Measurements from ENCODE around the gene APLP2. TPM values are rescaled to one million over a fixed set of nuclear protein-coding genes. Genes with fewer than 3 reads are reported as not detected.
A peak's percentile ranks its signal among the peaks of the same experiment; 100 is the strongest.

Gene APLP2
- total and polyA plus RNA-seq, 9 of the 15 experiments (the other 6 are each of a cell fraction or from before 2014, with no cell fraction given), result 17.4 to 164 (median 118) TPM

- Histone ChIP-seq H3K4me3 (no peak overlapping the region), H4K20me1 (replicated peaks; ENCODE audit: control insufficient read depth, insufficient read depth, low read length) (no peaks in the 10 kb centered on the region; the same call in 1 of the 2 replicates), H3K27me3 (ENCODE audit: control insufficient read depth in 2 of 2, insufficient read depth in 2 of 2, low read length in 2 of 2) (no peaks in the 10 kb centered on the region), H3K4me2 (ENCODE audit: insufficient read depth, low read length) (peak overlapping the region; percentile 39; the same call in 1 of the 2 replicates), H2AFZ (ENCODE audit: low read depth, low read length) (peak overlapping the region; percentile 20), H3K9ac (ENCODE audit: insufficient read depth in 1 of 2, low read depth in 2 of 2, low read length in 2 of 2) (peak overlapping the region in 1 of 2 experiments; percentile 64; a peak in 2 of 4 replicates), H3K27ac (ENCODE audit: extremely low read depth, low read depth, low read length) (peak overlapping the region; percentile 67), H3K4me1 (replicated peaks in 1 of 2; ENCODE audit: control insufficient read depth in 2 of 2, insufficient read depth in 2 of 2, low read length in 2 of 2) (peaks cover 3 to 21% of the 10 kb centered on the region in 2 experiments; a peak in 4 of 5 replicates), H3K36me3 (ENCODE audit: control insufficient read depth, insufficient read depth, low read length) (peaks cover 11% of the 10 kb centered on the region), H3K9me1 (ENCODE audit: control insufficient read depth, insufficient read depth, low read length) (no peaks in the 10 kb centered on the region), H3K79me2 (ENCODE audit: control insufficient read depth, insufficient read depth, low read length) (peaks cover 97% of the 10 kb centered on the region), H3K9me3 (replicated peaks; ENCODE audit: control insufficient read depth, insufficient read depth, low read depth, low read length) (no peaks in the 10 kb centered on the region)
- BruUV-seq (replicated peaks), result no TSS peak
- TF ChIP-seq ZSCAN29 (IDR thresholded peaks at IDR 0.05), result peak; percentile 39; the same call in 1 of the 2 replicates
- no peak; a peak in 1 of 4 replicates for TF ChIP-seq ARNT (IDR thresholded peaks at IDR 0.05)
- peak; percentile 67 for TF ChIP-seq RBM25 (IDR thresholded peaks at IDR 0.05; ENCODE audit: low read depth, low read length, severe bottlenecking)
- peak; percentile 51 to 62; a peak in 3 of 4 replicates for TF ChIP-seq MNT (conservative IDR thresholded peaks at IDR 0.05)
- TF ChIP-seq BCOR (IDR thresholded peaks at IDR 0.05), result peak; percentile 82
- peak; percentile 38 for TF ChIP-seq MEIS2 (IDR thresholded peaks at IDR 0.05; ENCODE audit: partially characterized antibody)
- no peak for TF ChIP-seq IFI16 (CRISPR knock-in tag; IDR thresholded peaks at IDR 0.05)
- peak; percentile 59 for TF ChIP-seq NKRF (IDR thresholded peaks at IDR 0.05; ENCODE audit: borderline replicate concordance)
- no peak for TF ChIP-seq SNIP1 (IDR thresholded peaks at IDR 0.05; ENCODE audit: low read depth)
- no peak for TF ChIP-seq CREBBP (IDR thresholded peaks at IDR 0.05; ENCODE audit: low read depth, low read length)
- no peak for TF ChIP-seq TAF15 (IDR thresholded peaks at IDR 0.05; ENCODE audit: low read depth, low read length)
- no peak for TF ChIP-seq NFIX (CRISPR knock-in tag; IDR thresholded peaks at IDR 0.05; ENCODE audit: low read depth)
- TF ChIP-seq SMARCA5 (IDR thresholded peaks at IDR 0.05), result 0 out of 2 replicates have a peak, but pooled peaks have one; percentile 68
- TF ChIP-seq HDAC1 (IDR thresholded peaks at IDR 0.05), result peak in 1 of 2 experiments; percentile 47; a peak in 2 of 4 replicates
- TF ChIP-seq CHAMP1 (IDR thresholded peaks at IDR 0.05), result 0 out of 2 replicates have a peak, but pooled peaks have one; percentile 3
- TF ChIP-seq ZNF146 (CRISPR knock-in tag; IDR thresholded peaks at IDR 0.05; ENCODE audit: unreplicated experiment), result peak; percentile 99
- TF ChIP-seq EWSR1 (IDR thresholded peaks at IDR 0.05; ENCODE audit: borderline replicate concordance, low read depth, partially characterized antibody), result no peak
- TF ChIP-seq TAF1 (IDR thresholded peaks at IDR 0.05; ENCODE audit: control insufficient read depth, extremely low read depth, insufficient read depth, low read length, severe bottlenecking), result no peak
- 0 out of 2 replicates have a peak, but pooled peaks have one; percentile 43 for TF ChIP-seq HDAC2 (IDR thresholded peaks at IDR 0.05)
- ChIA-PET CTCF (ENCODE audit: low intra/inter-chr PET ratio) (no interaction called here), POLR2A (interaction anchor here (1.0 kb wide), 1 partner anchor 54 kb away, joined by 3 read pairs; no protein-coding TSS in a partner anchor)
- FAIRE-seq (no peak), ATAC-seq (peak; percentile 53), DNase-seq (ENCODE audit: extremely low read depth in 1 of 4, low spot score in 3 of 4) (no peak)
- WGBS (ENCODE audit: insufficient coverage, low coverage, missing lambda C conversion rate), result 3% methylated on average over 6 of the region's 6 CpGs
- in situ Hi-C loops (cut with MboI) (no loop called here), intact Hi-C loops (cut with micrococcal nuclease) (no loop called here)
These were observed 8.4 kb downstream of the APLP2 start for GRCh38 chr11:130078080-130078479.
